Measurements from ENCODE around the gene GRIK5.

The GRIK5 gene

GRCh38 chr19:42030645-42031440 is 39.2 kb downstream of the GRIK5 start:
- Histone ChIP-seq H3K9me2 (replicated peaks; ENCODE audit: control insufficient read depth, low read length) (no peaks in the 10 kb centered on the region), H3K79me2 (ENCODE audit: control insufficient read depth, low read length) (no peaks in the 10 kb centered on the region), H4K20me1 (ENCODE audit: control insufficient read depth, insufficient read depth, low read depth, low read length) (no peaks in the 10 kb centered on the region), H3F3A (ENCODE audit: control insufficient read depth, insufficient read depth) (no peaks in the 10 kb centered on the region), H3K4me3 (ENCODE audit: low read length) (no peak overlapping the region), H3K9me3 (ENCODE audit: control insufficient read depth, insufficient read depth, low read length) (no peaks in the 10 kb centered on the region), H3K27ac (ENCODE audit: low read depth, low read length) (no peak overlapping the region), H3K36me3 (ENCODE audit: control insufficient read depth, low read length) (no peaks in the 10 kb centered on the region), H3K27me3 (ENCODE audit: control insufficient read depth, low read length) (peaks cover 11% of the 10 kb centered on the region; the same call in 1 of the 2 replicates), H3K4me1 (ENCODE audit: control insufficient read depth, low read length) (peaks cover 8% of the 10 kb centered on the region), H3K4me2 (ENCODE audit: low read length) (no peak overlapping the region)
- TF ChIP-seq CTCF (IDR thresholded peaks at IDR 0.05; ENCODE audit: low read depth, low read length, poor library complexity, severe bottlenecking) = no peak
- TF ChIP-seq EZH2phosphoT487 (IDR thresholded peaks at IDR 0.05; ENCODE audit: borderline replicate concordance, low read length) = no peak

- no peaks in the 10 kb centered on the region for H3K9me3 ChIP-seq (ENCODE audit: control insufficient read depth, insufficient read depth, low read length)
- H3K4me2 ChIP-seq (ENCODE audit: low read length) = no peak overlapping the region
- no peaks in the 10 kb centered on the region for H3K4me1 ChIP-seq (ENCODE audit: control insufficient read depth, low read length)
- H3F3A ChIP-seq (ENCODE audit: control insufficient read depth, insufficient read depth) = no peaks in the 10 kb centered on the region
- H3K79me2 ChIP-seq (ENCODE audit: control insufficient read depth, low read length) = no peaks in the 10 kb centered on the region
- no peaks in the 10 kb centered on the region for H3K9me2 ChIP-seq (replicated peaks; ENCODE audit: control insufficient read depth, low read length)
- no peak overlapping the region for H3K4me3 ChIP-seq (ENCODE audit: low read length)
- H3K36me3 ChIP-seq (ENCODE audit: control insufficient read depth, low read length) = no peaks in the 10 kb centered on the region
- H3K27me3 ChIP-seq (ENCODE audit: control insufficient read depth, low read length) = peaks cover 14% of the 10 kb centered on the region; the same call in 1 of the 2 replicates
- no peaks in the 10 kb centered on the region for H4K20me1 ChIP-seq (ENCODE audit: control insufficient read depth, insufficient read depth, low read depth, low read length)
- TF ChIP-seq CTCF (IDR thresholded peaks at IDR 0.05; ENCODE audit: low read depth, low read length, poor library complexity, severe bottlenecking) = peak; percentile 99
- TF ChIP-seq EZH2phosphoT487 (IDR thresholded peaks at IDR 0.05; ENCODE audit: borderline replicate concordance, low read length) = no peak
- no peak overlapping the region for H3K27ac ChIP-seq (ENCODE audit: low read depth, low read length)
Observed at GRCh38 chr19:42028304-42029216, 41.4 kb downstream of the GRIK5 start.

GRCh38 chr19:42024622-42025111 is 45.3 kb downstream of the GRIK5 start:
- Histone ChIP-seq H4K20me1 (ENCODE audit: control insufficient read depth, insufficient read depth, low read depth, low read length) (no peaks in the 10 kb centered on the region), H3K9me3 (ENCODE audit: control insufficient read depth, insufficient read depth, low read length) (no peaks in the 10 kb centered on the region), H3F3A (ENCODE audit: control insufficient read depth, insufficient read depth) (no peaks in the 10 kb centered on the region), H3K79me2 (ENCODE audit: control insufficient read depth, low read length) (no peaks in the 10 kb centered on the region), H3K27ac (ENCODE audit: low read depth, low read length) (no peak overlapping the region), H3K4me1 (ENCODE audit: control insufficient read depth, low read length) (no peaks in the 10 kb centered on the region), H3K36me3 (ENCODE audit: control insufficient read depth, low read length) (no peaks in the 10 kb centered on the region), H3K9me2 (replicated peaks; ENCODE audit: control insufficient read depth, low read length) (no peaks in the 10 kb centered on the region), H3K4me2 (ENCODE audit: low read length) (no peak overlapping the region), H3K4me3 (ENCODE audit: low read length) (no peak overlapping the region), H3K27me3 (ENCODE audit: control insufficient read depth, low read length) (peaks cover 9% of the 10 kb centered on the region; the same call in 1 of the 2 replicates)
- TF ChIP-seq EZH2phosphoT487 (IDR thresholded peaks at IDR 0.05; ENCODE audit: borderline replicate concordance, low read length) (no peak), CTCF (IDR thresholded peaks at IDR 0.05; ENCODE audit: low read depth, low read length, poor library complexity, severe bottlenecking) (no peak)

All from DOHH2 (cell line).